Uterus (tissue), 2 donors: ENCODE data around the gene SEL1L.
"Not testable (repeated sequence)": the region's sequence is repeated elsewhere in the genome, so short reads cannot be mapped to it uniquely, and the experiment has no call there.

Experiments
- CTCF ChIP-seq, 4 experiments: fragments of 200-600 bp in 2 of 4; fragments of 450-650 bp in 2 of 4; sonication (generic) in 2 of 4; IDR thresholded peaks; one replicate each; pipeline ENCODE4 v1.5.1; 2016 to 2019; ENCODE audit warnings: antibody characterized with exemption in 4 of 4, mild to moderate bottlenecking in 2 of 4, moderate library complexity in 1 of 4
- POLR2A ChIP-seq, 2 donors: fragments of 450-650 bp; IDR thresholded peaks; one replicate each; pipeline ENCODE4 v1.6.1; 2016; ENCODE audit warnings: antibody characterized with exemption in 2 of 2, mild to moderate bottlenecking in 1 of 2, moderate library complexity in 1 of 2

GRCh38 chr14:81462356-81462755 lies 71.3 kb downstream of the SEL1L start:
- not testable (repeated sequence) for TF ChIP-seq CTCF, POLR2A (IDR thresholded peaks at IDR 0.05)
